Measurements from ENCODE around the gene TTC39B.

Gene TTC39B

GRCh38 chr9:15116130-15116580, 190.9 kb downstream of the TTC39B start:
- no peak for DNase-seq

GRCh38 chr9:15115702-15116101, 191.3 kb downstream of the TTC39B start:
- DNase-seq: no peak

GRCh38 chr9:15115041-15115440, 192.0 kb downstream of the TTC39B start:
- no peak for DNase-seq
